ENCODE results near the gene APPBP2.
"Not testable (repeated sequence)": the region's sequence is repeated elsewhere in the genome, so short reads cannot be mapped to it uniquely, and the experiment has no call there.

The APPBP2 gene

DNA sequence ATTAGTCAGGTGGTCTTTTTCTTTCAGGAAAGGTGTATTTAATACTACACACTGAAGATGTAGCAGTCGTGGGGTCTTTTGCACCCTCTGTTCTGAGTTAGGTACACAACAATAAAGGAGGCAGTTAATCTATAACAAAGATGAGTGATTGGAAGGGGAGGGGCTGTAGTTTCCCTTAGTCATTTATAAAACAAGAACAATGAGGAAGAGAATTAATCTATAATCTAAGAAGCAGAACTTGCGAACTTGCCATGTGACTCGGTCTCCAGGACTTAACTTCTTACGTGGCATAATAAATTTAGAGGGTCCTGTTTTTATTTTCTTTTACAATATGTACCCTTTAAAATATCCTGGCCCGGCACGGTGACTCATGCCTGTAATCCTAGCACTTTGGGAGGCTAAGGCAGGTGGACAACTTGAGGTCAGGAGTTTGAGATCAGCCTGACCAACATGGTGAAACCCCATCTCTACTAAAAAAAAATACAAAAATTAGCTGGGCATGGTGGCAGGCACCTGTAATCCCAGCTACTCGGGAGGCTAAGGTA, 8.6 kb upstream of the APPBP2 start:
- no peak for DNase-seq (ENCODE audit: low read depth, low spot score)

DNA sequence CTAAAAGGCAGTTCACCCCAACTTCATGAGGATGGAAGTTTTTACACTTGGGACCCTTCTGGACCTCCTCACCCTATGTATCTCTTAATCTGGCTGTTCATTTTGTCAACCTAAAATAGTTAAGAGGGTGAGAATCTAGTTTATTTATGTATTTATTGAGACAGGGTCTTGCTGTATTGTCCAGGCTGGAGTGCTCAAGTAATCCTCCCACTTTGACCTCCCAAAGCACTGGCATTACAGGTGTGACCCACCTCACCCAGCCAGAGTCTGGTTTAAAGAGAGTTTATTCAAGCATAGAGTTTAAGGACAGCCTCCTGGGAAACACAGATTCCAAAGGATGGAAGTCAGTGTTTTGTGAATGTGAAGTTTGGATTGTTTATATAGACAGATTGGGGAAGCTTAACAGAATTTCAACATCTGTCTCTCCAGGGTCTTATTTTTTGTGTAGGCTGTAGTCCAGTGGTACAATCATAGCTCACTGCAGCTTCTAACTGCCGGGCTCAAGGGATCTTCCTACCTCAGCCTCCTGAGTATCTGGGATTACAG, 8.0 kb upstream of the APPBP2 start:
- DNase-seq (ENCODE audit: low read depth, low spot score), result no peak

DNA sequence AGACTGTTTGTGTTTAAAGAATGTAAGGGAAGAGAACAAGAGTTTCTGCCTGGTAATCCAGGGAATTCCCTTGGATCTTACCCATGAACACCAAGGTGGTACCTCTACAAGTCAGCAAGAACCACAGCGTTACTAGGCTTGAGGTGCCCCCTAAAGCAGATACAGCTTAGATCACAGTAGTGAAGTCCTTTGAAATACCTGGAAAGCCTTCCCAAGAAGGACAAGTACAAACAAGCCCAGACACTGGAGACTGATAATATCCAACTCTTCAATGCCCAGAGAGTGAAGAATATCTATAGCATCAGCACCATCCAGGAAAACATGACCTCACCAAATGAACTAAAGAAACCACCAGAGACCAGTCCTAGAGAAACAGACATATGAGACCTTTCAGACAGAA, 3.8 kb upstream of the APPBP2 start:
- no peak for DNase-seq (ENCODE audit: low read depth, low spot score)

DNA sequence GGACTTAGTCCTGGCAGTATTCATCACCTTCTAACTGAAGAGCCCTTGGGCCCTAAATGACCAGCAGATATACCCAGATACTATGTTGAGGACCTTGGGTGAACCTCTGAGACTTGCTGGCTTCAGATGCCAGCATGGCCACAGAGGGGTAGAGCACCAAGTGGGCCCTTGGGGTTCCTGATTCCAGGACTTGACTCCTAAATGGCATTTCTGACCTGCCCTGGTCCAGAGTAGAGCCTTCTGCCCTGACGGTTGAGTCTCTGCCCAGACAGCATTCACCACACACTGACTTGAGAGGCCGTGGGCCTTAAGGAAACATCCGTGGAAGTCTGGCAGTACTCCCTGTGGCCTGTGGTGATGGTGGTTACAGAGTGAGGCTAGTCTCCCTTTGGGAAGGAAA, 2.8 kb upstream of the APPBP2 start:
- no peak for DNase-seq (ENCODE audit: low read depth, low spot score)

DNA sequence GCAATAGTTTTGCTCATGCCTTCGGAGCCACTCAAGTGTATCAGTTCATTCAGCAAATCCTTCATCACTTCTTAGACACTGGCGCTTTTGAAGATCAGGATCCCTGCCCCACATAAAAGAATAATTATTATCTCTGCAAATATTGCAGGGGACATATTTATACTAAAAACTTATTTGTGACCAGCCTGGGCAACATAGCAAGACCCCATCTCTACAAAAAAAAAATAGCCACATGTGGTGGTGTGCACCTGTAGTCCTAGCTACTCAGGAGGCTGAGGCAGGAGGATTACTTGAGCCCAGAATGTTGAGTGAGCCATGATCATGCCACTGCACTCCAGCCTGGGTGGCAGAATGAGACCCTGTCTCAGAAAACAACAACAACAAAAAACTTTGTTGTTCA, 1.7 kb upstream of the APPBP2 start:
- no peak for DNase-seq (ENCODE audit: low read depth, low spot score)

DNA sequence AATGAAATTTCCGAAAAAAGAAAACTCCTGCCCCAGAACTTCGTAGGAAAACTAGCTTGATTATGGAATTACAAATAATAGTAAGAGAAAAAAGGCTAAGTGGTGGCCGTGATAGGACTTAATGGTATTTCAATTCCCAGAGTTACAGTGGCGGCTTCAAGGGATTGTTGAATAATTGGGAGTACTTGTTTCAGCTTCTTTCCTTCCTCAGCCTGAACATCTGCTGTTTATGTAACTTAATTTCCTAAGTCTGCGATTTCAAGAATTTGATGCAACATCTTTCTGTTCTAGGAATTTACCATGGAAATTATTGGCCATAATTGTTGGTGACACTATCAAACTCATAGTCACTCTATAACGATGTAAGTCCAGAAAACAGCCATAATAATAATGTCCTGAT, 684 bp upstream of the APPBP2 start:
- DNase-seq (ENCODE audit: low read depth, low spot score), result no peak

DNA sequence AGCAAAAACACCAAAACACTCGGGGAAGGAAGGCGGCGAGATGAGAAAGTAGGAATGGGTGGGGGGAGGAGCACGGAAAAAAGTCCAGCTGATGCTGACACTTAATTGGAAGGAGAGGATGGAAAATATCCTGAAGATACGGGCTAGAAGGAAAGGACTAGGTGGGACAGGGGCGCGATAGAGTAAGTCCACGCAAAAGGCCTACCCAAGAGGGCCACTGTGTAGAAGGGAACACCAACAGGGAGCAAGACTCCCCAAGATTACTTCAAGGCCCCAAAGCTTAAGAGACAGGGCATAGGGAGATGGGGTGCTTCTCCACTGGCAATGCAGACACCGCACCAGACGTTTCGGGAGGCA, 736 bp downstream of the APPBP2 start:
- DNase-seq (ENCODE audit: low read depth, low spot score), result no peak

DNA sequence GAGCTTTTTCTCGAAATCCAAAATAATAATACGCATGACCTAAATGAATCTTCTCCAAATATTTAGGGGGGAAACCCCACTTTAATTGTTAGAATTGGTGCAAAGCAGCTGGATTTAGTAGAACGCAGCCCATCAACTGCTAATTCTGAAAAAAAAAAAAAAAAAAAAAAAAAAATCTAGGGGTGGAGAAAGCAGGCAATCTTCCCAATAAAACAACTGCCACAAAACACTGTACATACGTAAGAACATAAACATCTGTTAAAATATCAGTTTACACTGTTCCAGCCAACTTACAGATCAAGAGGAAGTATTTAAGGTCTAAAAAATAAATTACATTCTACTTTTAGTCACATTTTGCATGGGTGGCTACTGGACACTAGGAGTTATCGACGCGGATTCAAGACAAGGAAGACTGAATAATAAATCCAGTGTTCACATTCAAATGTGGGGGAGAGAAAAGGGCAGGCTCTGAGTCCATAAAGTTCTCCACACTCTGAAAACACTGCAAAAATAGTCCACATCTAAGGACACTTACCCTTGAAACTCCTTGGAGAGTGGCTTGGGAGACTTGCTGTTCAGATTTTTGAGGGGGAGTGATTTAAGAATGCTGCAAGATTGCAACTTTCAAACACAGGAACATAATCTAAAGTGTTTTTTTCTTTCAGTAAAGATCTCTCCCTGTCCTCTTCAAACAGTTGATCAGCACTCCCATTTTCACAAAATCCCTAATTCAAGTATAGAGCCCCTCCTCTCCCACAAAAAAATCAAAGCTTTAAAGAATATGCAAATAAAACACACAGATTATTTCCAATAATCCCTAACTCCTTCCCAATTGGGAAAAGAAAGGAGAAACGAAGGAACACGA, 1.3 kb downstream of the APPBP2 start:
- no peak for DNase-seq (ENCODE audit: low read depth, low spot score)

DNA sequence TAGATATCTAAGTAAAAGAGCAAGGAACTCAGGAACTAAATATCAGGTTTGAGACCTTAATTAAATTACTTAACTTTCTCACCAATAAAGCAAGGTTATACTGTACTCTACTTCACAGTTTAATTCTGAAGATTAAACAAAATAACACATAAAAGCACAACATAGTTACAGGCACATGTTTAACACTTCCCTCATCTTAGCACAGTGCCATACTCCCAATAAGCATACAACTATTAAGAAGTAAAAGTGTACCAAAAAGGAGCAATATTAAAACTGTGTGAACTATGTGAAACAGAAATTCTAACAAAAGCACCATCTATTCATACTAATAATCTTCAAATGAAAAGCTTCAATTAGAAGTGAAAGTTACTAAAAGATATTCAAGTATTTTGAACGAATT, 2.2 kb downstream of the APPBP2 start:
- no peak for DNase-seq (ENCODE audit: low read depth, low spot score)

DNA sequence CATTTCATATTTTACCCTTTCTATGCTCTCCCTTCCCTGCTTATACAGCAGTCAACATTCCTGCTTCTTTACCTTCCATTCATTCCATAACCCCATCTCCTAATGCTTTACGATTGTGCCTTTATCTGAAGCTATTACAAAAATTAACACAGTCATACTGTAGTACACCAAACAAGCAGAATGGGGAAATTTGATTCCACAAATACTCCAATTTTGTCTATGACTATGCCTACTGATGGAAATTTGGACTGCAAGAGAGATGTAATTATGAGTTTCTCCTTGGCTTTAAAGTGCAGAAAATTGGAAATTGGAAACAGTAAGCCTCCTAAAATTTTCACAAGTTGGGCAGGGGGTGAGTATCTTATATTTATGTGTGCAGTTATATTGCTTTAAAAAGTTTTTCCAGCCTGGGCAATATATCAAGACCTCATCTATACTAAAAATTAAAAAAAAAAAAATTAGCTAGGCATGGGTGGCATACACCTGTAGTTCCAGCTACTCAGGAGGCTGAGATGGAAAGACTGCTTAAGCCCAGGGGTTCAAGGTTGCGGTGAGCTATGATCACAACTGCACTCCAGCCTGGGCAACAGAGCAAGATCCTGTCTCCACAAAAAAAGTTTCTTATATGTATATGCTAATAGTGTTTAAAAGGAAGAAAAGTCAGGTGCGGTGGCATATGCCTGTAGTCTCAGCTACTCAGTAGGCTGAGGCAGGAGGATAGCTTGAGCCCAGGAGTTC, 3.0 kb downstream of the APPBP2 start:
- DNase-seq (ENCODE audit: low read depth, low spot score), result no peak

DNA sequence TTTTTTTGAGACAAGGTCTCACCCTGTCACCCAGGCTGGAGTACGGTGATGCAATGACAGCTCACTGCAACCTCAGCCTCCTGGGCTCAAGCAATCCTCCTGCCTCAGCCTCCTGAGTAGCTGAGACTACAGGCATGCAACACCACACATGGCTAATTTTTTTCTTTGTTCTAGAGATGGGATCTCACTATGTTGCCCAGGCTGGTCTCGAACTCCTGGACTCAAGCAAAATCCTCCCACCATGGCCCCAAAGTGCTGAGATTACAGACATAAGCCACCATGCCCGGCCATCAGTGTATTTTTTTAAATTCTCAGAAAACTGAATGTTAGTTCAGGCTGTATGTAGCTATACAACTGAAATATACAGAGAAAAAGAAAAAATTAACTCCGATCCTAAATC, 6.2 kb downstream of the APPBP2 start:
- DNase-seq (ENCODE audit: low read depth, low spot score), result no peak

DNA sequence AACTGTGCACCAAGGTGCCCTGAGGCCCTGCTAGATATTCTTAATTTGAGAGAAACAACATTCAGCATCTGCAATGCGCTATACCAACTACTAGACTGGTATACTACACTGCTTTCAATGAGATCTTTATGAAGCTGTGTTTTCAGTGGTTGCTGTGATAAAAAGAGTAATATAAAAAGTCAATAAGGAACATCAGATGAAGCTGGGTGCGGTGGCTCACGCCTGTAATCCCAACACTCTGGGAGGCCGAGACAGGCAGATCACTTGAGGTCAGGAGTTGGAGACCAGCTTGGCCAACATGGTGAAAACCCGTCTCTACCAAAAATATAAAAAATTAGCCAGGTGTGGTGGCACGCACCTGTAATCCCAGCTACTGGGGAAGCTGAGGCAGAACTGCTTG, 10.4 kb downstream of the APPBP2 start:
- DNase-seq (ENCODE audit: low read depth, low spot score), result not testable (repeated sequence)

DNA sequence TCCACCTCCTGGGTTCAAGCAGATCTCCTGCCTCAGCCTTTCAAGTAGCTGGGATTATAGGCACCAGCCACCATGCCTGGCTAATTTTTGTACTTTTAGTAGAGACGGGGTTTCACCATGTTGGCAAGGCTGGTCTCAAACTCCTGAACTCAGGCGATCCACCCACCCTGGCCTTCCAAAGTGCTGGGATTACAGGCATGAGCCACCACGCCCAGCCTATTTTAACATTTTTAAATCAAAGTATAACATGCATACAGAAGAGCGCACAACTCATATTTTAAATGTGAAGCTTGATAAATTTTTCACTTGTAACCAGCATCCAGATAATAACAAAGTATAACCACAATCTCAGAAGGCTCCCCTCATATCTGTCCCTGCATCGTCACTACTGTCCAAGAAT, 10.8 kb downstream of the APPBP2 start:
- DNase-seq (ENCODE audit: low read depth, low spot score), result not testable (repeated sequence)

DNA sequence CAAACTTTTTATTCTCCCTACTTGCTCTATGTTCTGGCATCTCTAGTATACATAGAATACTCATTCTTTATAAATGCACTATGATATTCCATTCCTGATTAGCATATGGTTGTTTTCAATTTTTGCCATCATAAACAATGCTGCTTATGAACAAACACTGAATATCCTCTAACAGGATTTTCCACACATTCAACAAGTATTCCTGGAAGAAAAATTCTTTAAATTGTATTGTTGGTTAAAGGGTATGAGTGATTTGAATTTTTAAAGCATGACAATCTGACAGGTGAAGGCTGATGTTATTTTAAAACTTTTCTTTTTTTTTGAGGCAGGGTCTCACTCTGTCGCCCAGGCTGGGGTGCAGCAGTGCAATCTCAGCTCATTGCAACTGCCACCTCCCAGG, 11.5 kb downstream of the APPBP2 start:
- no peak for DNase-seq (ENCODE audit: low read depth, low spot score)

DNA sequence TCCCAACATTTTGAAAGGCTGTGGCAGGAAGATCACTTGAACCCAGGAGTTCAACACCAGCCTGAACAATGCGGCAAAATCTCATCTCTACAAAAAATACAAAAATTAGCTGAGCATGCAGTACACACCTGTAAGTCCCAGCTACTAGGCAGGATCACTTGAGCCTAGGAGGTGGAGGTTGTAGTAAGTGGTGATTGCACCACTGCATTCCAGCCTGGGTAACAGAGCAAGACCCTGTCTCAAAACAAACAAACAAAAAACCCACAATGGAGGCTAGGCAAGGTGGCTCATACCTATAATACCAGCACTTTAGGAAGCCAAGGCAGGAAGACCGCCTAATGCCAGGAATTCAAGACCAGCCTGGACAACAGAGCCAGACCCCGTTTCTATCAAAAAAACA, 12.0 kb downstream of the APPBP2 start:
- DNase-seq (ENCODE audit: low read depth, low spot score), result no peak

DNA sequence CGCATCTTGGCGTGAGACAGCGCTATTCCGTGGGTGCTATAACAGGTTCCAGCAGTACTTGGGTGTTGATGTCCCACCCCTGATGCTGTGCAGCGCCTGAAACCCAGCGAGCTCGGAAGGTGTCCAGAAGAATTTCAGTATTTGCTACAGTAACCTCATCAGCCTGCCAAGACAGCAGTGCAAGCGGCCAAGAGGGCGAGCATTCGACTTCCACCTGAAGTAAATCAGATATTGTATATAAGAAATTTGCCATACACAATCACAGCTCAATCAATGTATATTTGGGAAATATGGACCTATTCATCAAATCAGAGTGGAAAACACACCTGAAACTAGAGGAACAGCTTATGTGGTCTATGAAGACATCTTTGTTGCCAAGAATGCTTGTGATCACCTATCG, 13.0 kb downstream of the APPBP2 start:
- no peak for DNase-seq (ENCODE audit: low read depth, low spot score)

DNA sequence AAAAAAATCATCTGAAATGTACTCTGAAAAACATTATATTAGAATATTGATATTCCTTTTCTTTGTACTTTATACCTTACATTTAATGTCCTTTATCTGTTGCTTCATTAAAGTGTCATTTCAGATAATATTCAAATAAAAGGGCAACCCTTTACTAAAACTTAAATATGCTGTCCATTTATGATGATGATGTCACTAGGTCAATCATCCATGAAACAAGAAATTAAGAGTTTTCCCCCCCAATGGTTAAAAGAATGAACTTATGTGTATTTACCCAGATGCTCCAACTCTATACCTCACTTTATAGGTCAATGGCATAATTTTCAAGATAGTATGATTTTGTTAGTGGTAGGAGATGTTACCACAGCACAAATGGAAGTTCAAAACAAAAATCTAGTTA, 15.3 kb downstream of the APPBP2 start:
- no peak for DNase-seq (ENCODE audit: low read depth, low spot score)

DNA sequence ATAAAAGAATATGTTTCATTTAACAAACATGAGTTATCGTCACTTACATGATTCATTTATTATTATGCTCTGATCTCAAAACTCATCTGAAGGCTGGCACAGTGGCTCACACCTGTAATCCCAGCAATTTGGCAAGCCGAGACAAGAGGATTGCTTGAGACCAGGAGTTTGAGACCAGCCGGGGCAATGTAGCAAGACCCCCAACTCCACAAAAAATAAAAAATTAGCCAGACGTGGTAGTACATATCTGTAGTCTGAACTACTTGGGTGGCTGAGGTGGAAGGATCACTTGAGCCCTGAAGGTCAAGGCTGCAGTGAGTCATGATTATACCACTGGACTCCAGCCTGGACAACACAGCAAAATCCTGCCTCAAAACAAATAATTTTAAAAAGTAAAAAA, 16.0 kb downstream of the APPBP2 start:
- DNase-seq (ENCODE audit: low read depth, low spot score), result no peak

DNA sequence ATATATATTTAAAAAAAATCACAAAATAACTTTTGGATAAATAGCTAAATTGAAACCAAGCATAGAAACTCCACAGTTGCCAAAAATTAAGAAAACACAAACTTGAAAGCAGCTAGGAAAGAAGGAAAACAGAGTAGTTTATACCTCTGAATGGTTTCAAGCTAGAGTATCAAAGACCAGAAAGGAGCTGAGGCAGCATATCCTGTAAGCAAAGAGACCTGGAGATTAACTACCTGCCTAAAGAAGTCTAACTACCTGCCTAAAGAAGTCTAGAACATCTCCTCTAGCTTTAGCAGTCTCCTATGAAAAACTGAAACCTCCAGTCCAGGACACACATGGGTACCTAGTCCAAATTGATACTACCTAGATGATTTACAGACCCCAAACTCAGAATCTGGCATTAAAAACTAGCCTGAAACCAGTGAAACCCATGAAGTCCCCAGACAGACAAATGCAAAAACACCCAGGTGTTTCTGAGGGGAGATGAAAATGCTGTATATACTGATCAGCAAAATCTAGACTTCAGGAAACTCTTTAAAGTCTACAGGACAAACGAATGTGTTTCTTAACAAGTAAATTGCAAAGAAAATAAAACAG, 17.6 kb downstream of the APPBP2 start:
- no peak for DNase-seq (ENCODE audit: low read depth, low spot score)

DNA sequence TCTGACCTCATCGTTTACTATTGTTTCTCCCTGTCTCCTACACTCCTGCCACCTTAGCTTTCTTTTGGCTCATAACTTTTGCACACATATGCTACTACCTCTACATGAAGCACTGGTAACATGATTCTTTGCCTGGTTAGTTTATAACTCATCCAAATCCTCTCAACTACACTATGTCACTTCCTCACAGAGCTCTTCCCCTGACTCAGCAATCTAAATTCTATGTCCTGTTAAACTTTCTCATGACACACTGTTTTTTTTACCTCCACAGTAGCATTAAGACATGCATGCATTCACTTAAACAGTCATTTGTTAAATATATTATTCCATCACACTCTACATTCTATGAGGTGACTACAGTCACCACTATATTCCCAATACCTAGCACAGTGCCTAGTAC, 19.7 kb downstream of the APPBP2 start:
- no peak for DNase-seq (ENCODE audit: low read depth, low spot score)

DNA sequence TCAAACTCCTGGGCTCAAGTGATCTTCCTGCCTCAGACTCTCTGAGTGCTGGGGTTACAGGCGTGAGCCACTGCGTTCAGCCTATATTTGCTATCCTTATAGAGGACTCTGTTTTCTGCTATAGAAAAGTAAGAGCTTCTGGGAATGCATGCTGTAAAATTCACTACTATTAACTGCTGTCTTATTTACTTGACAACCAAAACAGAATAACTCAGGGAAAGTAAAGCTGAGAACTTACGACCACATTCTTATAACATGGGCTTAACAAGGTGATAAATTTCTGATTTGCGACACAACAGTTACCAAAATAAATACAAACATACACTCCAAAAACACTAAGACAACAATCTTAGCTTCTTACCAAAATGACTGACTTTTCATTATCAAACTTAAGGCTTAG, 23.9 kb downstream of the APPBP2 start:
- DNase-seq (ENCODE audit: low read depth, low spot score), result no peak

DNA sequence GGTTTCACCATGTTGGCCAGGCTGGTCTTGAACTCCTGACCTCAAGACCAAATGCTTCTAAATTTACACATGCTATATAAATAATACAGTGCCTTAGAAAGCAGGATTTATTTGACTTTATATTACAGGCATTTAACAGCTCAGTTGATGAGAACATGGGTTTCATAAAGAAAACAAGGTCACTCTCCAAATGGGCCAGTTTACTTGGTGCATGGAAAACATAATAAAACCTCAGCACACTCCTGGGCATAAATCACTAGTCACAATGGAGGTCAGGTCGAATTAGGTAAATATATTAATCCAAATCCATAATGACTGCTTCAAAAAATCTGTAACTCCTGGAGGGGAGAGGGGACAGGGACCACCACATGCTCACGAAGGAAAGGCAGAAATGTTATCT, 24.5 kb downstream of the APPBP2 start:
- no peak for DNase-seq (ENCODE audit: low read depth, low spot score)
